Large intestine (tissue), 3 donors: ENCODE data around the gene PGGT1B. TPM values are rescaled to one million over a fixed set of nuclear protein-coding genes. Genes with fewer than 3 reads are reported as not detected.
"Not testable (repeated sequence)": the region's sequence is repeated elsewhere in the genome, so short reads cannot be mapped to it uniquely, and the experiment has no call there.

Experiments used
- DNase-seq, 2 donors: peaks; one replicate each; pipeline versions ENCODE4 v3.0.0 to v3.0.0-alpha.2; 2013
- H3K27ac ChIP-seq: one replicate; pipeline ENCODE4 v1.5.1; 2013; ENCODE audit warnings: low read length
- H3K27me3 ChIP-seq: 2 replicates; pipeline ENCODE4 v1.6.1; 2013; ENCODE audit warnings: low read length; ENCODE audit not compliant: control insufficient read depth, insufficient read depth
- H3K36me3 ChIP-seq: 2 replicates; pipeline ENCODE4 v1.6.1; 2013; ENCODE audit warnings: low read length; ENCODE audit not compliant: control insufficient read depth, insufficient read depth
- H3K4me1 ChIP-seq: one replicate; pipeline ENCODE4 v1.6.1; 2013; ENCODE audit warnings: low read length; ENCODE audit not compliant: control insufficient read depth, insufficient read depth
- H3K4me3 ChIP-seq: one replicate; pipeline ENCODE4 v1.5.1; 2013; ENCODE audit warnings: low read length
- H3K9me3 ChIP-seq: one replicate; pipeline ENCODE4 v1.6.1; 2013; ENCODE audit warnings: mild to moderate bottlenecking, low read depth, low read length, moderate library complexity; ENCODE audit not compliant: control insufficient read depth
- WGBS: methylation state at CpG from one replicate; pipeline ENCODE4 v1.1.5; 2013; ENCODE audit warnings: low lambda C conversion rate; ENCODE audit not compliant: insufficient coverage; 5-methylcytosine and 5-hydroxymethylcytosine counted together
- polyA plus RNA-seq: library from polyadenylated mRNA; unstranded; fragments of 120-200 nt; gene quantifications from one replicate; pipeline ENCODE4 v1.2.1, GENCODE V29; 2013

The PGGT1B gene
- polyA plus RNA-seq, 1 donor = 20.5 TPM

- peaks cover 3% of the 10 kb centered on the region for H3K9me3 ChIP-seq
- H3K36me3 ChIP-seq = no peaks in the 10 kb centered on the region
- WGBS = 34% methylated on average over 3 of the region's 7 CpGs
- H3K27me3 ChIP-seq = no peaks in the 10 kb centered on the region
- peak overlapping the region; percentile 78 for H3K27ac ChIP-seq
- peak overlapping the region; percentile 89 for H3K4me3 ChIP-seq
- DNase-seq = no peak
- peaks cover 8% of the 10 kb centered on the region for H3K4me1 ChIP-seq
Measured at GRCh38 chr5:115263078-115263380, 352 bp upstream of the PGGT1B start.

- Histone ChIP-seq H3K27ac (peak overlapping the region; percentile 78), H3K4me3 (peak overlapping the region; percentile 89), H3K9me3 (peaks cover 3% of the 10 kb centered on the region), H3K36me3 (no peaks in the 10 kb centered on the region), H3K4me1 (peaks cover 8% of the 10 kb centered on the region), H3K27me3 (no peaks in the 10 kb centered on the region)
- DNase-seq = no peak
- WGBS = 0% methylated on average over 2 of the region's 8 CpGs
Measured at GRCh38 chr5:115262011-115262320, 711 bp downstream of the PGGT1B start.

- Histone ChIP-seq H3K9me3 (peaks cover 1% of the 10 kb centered on the region), H3K4me3 (no peak overlapping the region), H3K36me3 (peaks cover 5% of the 10 kb centered on the region), H3K4me1 (peaks cover 8% of the 10 kb centered on the region), H3K27ac (no peak overlapping the region), H3K27me3 (no peaks in the 10 kb centered on the region)
- 100% methylated on average over 1 of the region's 2 CpGs for WGBS
- no peak for DNase-seq
Measured at GRCh38 chr5:115260248-115260647, 2.4 kb downstream of the PGGT1B start.

GRCh38 chr5:115257981-115258380, 4.7 kb downstream of the PGGT1B start:
- H3K9me3 ChIP-seq = no peaks in the 10 kb centered on the region
- DNase-seq = no peak
- H3K4me3 ChIP-seq = no peak overlapping the region
- peaks cover 5% of the 10 kb centered on the region for H3K36me3 ChIP-seq
- H3K4me1 ChIP-seq = peaks cover 8% of the 10 kb centered on the region
- H3K27me3 ChIP-seq = no peaks in the 10 kb centered on the region
- H3K27ac ChIP-seq = no peak overlapping the region

GRCh38 chr5:115249379-115249778, 13.3 kb downstream of the PGGT1B start:
- H3K27ac ChIP-seq, DNase-seq: not testable (repeated sequence)

DNA sequence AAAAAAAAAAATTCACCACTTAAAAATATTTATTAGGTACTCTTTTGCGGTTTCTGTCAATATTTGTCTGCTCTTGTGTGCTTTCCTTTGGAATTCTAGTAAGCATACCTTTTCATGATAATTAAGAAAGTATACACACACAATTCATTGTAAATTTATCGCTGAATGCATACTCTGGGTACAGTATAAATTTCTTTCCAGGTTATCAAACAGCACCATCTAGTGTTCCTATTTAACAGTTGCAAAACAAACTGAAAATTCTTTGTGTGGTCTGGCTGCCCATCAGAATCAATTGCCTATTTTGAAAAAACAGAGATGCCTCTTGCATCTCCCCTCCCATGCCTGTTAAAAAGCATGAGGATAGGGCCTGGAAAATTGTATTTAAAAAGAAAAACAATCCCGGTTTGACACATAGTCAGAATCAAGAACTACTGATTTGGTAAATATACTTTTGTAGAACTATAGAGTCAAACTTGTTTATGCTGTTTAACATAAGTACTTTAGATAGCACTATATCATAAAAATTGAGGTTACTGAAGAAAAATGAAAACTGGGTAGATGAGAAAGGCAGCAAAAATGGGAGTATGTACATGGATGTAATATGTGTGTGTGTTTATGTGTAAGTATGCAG, 16.2 kb downstream of the PGGT1B start:
- H3K36me3 ChIP-seq = peaks cover 5% of the 10 kb centered on the region
- peak; percentile 4 to 13 for DNase-seq
- WGBS = 23% methylated on average over 2 of the region's 3 CpGs

More at GRCh38 chr5:115249379-115249778, 13.3 kb downstream of the PGGT1B start:
- H3K27me3 ChIP-seq, H3K4me1 ChIP-seq, H3K4me3 ChIP-seq, H3K36me3 ChIP-seq, H3K9me3 ChIP-seq: not testable (repeated sequence)
- no CpG with 5 or more reads among the region's 5 CpGs for WGBS

GRCh38 chr5:115243412-115243811, 19.3 kb downstream of the PGGT1B start:
- H3K4me3 ChIP-seq = no peak overlapping the region
- H3K4me1 ChIP-seq = peaks cover 2% of the 10 kb centered on the region
- no peak overlapping the region for H3K27ac ChIP-seq
- no peaks in the 10 kb centered on the region for H3K9me3 ChIP-seq
- peak in 1 of 2 donors; percentile 15 for DNase-seq
- no peaks in the 10 kb centered on the region for H3K27me3 ChIP-seq
- peaks cover 24% of the 10 kb centered on the region for H3K36me3 ChIP-seq

More for the DNA sequence above, 16.2 kb downstream of the PGGT1B start:
- H3K27ac ChIP-seq = no peak overlapping the region
- no peak overlapping the region for H3K4me3 ChIP-seq
- no peaks in the 10 kb centered on the region for H3K9me3 ChIP-seq
- peaks cover 2% of the 10 kb centered on the region for H3K4me1 ChIP-seq
- H3K27me3 ChIP-seq = no peaks in the 10 kb centered on the region

DNA sequence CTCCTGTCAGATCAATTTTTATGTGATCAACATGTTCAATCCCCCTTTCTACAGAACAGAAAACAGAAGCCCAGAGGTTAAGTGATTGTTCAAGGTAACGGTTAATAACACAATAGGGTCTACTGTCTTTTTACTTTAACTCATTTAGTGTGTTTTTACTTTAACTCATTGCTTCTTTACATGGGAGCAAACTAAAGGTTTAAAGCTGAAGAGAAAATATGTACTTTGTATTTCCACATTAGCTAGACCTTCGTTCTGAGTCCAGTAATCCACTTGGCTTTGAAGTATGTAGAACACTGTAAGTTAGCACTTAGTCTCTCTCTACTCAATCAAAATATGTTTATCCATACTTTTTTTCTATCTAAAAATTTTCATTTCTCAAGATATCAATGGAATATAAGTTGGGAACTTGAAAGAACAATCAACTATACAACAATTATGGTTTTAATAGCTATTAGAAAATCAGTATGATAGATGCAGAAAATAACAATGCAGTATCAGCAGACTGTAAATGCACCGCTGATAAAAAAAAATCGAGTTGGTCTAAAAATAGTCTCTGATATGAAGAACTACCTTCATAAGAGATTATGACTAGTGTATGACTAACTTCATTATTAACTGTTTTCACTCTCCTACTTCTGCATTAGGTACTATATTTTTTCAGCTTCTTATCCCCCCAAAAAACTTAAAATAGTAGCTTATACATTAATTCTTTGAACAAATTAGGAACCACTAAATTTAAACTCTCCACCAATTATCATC, 20.6 kb downstream of the PGGT1B start:
- H3K27ac ChIP-seq = no peak overlapping the region
- 100% methylated on average over 1 of the region's 4 CpGs for WGBS
- no peaks in the 10 kb centered on the region for H3K9me3 ChIP-seq
- H3K4me1 ChIP-seq = peaks cover 2% of the 10 kb centered on the region
- H3K36me3 ChIP-seq = peaks cover 27% of the 10 kb centered on the region
- H3K4me3 ChIP-seq = no peak overlapping the region
- no peaks in the 10 kb centered on the region for H3K27me3 ChIP-seq
- peak; percentile 5 to 50 for DNase-seq

DNA sequence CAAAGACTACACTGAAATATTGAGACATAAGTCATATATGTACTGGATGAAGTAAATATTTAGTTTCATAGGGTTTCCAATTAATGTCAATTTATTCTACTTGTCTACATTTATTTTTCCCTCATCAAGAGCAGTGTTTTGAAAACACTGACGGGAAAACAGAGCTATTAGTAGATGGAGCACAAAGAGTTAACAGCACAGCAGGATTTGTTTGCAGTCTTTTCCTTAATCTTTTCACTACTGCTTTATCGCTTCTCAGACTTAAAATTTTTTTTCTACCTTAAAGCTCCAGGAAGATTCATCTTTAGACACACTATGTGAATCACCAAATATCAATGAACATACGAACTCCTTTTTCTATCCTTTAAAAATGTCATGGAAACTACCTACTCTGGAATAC, 25.6 kb downstream of the PGGT1B start:
- Histone ChIP-seq H3K27ac (no peak overlapping the region), H3K9me3 (no peaks in the 10 kb centered on the region), H3K36me3 (peaks cover 33% of the 10 kb centered on the region), H3K4me3 (no peak overlapping the region), H3K4me1 (no peaks in the 10 kb centered on the region), H3K27me3 (no peaks in the 10 kb centered on the region)
- DNase-seq = no peak
- WGBS = 70% methylated on average over 3 of the region's 3 CpGs

GRCh38 chr5:115236599-115236998, 26.1 kb downstream of the PGGT1B start:
- Histone ChIP-seq H3K9me3 (no peaks in the 10 kb centered on the region), H3K4me1 (no peaks in the 10 kb centered on the region), H3K4me3 (no peak overlapping the region), H3K27me3 (no peaks in the 10 kb centered on the region), H3K36me3 (peaks cover 36% of the 10 kb centered on the region), H3K27ac (no peak overlapping the region)
- 93% methylated on average over 2 of the region's 2 CpGs for WGBS
- no peak for DNase-seq

GRCh38 chr5:115231598-115231997, 31.1 kb downstream of the PGGT1B start:
- no peak for DNase-seq
- Histone ChIP-seq H3K4me1 (no peaks in the 10 kb centered on the region), H3K27me3 (no peaks in the 10 kb centered on the region), H3K36me3 (peaks cover 49% of the 10 kb centered on the region), H3K27ac (no peak overlapping the region), H3K9me3 (no peaks in the 10 kb centered on the region), H3K4me3 (no peak overlapping the region)
- 100% methylated on average over 1 of the region's 4 CpGs for WGBS
